A549 (cell line): ENCODE results near the gene SPSB1.

Experiments used
- CBX2 ChIP-seq: fragments of 200-600 bp; sonication (generic); IDR thresholded peaks from 2 replicates; pipeline ENCODE4 v1.6.1; 2016; ENCODE audit warnings: low read depth, mild to moderate bottlenecking, borderline replicate concordance
- KDM5A ChIP-seq: fragments of 200-600 bp; sonication (generic); IDR thresholded peaks from 2 replicates; pipeline ENCODE4 v1.6.1; 2016; ENCODE audit warnings: antibody characterized with exemption, mild to moderate bottlenecking
- NFE2L2 ChIP-seq: fragments of 150-350 bp; conservative IDR thresholded peaks from 2 replicates; pipeline ENCODE4 v1.6.1; 2014; ENCODE audit warnings: low read length
- POLR2AphosphoS2 ChIP-seq: conservative IDR thresholded peaks from 2 replicates; pipeline ENCODE4 v1.6.1; 2012; ENCODE audit warnings: low read length, improper control_type of control experiment, inconsistent platforms
- SREBF2 ChIP-seq: fragments of 450-650 bp; IDR thresholded peaks from 2 replicates; pipeline ENCODE4 v1.6.1; 2014; ENCODE audit warnings: mild to moderate bottlenecking, moderate library complexity
- TF ChIP-seq, protein P1 (sequence below): fragments of >200 bp; sonication (Bioruptor Twin); formaldehyde crosslinking; IDR thresholded peaks from 3 replicates; pipeline ENCODE4 v1.5.1; 2016
- TF ChIP-seq, protein P2 (sequence below): fragments of 450-650 bp; IDR thresholded peaks from 2 replicates; pipeline ENCODE4 v1.6.1; 2014; ENCODE audit warnings: antibody characterized with exemption
- TF ChIP-seq, protein P3 (sequence below): fragments of 150-350 bp; IDR thresholded peaks from 2 replicates; pipeline ENCODE4 v1.6.1; 2014; ENCODE audit warnings: low read depth, mild to moderate bottlenecking, low read length
- TF ChIP-seq, protein P4 (sequence below): fragments of >200 bp; sonication (Bioruptor Twin); formaldehyde crosslinking; IDR thresholded peaks from 3 replicates; pipeline ENCODE4 v1.6.1; 2016

DNA sequence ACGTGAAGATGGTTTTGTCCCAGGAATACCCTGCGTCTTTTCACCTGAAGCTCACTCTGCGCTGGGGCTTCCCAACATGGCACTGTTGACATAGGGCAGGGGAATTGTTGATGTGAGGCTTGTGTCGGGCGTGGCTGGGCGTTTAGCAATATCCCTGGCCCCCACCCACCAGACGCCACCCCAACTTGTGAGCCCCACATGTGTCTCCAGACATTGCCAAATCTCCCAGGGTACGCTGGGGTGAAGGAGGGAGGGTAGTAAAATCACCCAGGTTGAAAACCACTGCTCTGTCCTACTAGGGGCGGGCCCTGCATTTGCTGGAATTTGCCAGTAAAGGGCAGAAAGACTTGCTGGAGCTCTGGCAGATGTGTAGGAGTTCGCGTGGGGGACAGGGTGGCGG is 36.0 kb downstream of the SPSB1 start:
- no peak for TF ChIP-seq KDM5A
- TF ChIP-seq, protein P1, sequence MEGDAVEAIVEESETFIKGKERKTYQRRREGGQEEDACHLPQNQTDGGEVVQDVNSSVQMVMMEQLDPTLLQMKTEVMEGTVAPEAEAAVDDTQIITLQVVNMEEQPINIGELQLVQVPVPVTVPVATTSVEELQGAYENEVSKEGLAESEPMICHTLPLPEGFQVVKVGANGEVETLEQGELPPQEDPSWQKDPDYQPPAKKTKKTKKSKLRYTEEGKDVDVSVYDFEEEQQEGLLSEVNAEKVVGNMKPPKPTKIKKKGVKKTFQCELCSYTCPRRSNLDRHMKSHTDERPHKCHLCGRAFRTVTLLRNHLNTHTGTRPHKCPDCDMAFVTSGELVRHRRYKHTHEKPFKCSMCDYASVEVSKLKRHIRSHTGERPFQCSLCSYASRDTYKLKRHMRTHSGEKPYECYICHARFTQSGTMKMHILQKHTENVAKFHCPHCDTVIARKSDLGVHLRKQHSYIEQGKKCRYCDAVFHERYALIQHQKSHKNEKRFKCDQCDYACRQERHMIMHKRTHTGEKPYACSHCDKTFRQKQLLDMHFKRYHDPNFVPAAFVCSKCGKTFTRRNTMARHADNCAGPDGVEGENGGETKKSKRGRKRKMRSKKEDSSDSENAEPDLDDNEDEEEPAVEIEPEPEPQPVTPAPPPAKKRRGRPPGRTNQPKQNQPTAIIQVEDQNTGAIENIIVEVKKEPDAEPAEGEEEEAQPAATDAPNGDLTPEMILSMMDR = no peak
- TF ChIP-seq, protein P2, sequence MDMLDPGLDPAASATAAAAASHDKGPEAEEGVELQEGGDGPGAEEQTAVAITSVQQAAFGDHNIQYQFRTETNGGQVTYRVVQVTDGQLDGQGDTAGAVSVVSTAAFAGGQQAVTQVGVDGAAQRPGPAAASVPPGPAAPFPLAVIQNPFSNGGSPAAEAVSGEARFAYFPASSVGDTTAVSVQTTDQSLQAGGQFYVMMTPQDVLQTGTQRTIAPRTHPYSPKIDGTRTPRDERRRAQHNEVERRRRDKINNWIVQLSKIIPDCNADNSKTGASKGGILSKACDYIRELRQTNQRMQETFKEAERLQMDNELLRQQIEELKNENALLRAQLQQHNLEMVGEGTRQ = no peak
- TF ChIP-seq POLR2AphosphoS2 = no peak
- TF ChIP-seq, protein P3, sequence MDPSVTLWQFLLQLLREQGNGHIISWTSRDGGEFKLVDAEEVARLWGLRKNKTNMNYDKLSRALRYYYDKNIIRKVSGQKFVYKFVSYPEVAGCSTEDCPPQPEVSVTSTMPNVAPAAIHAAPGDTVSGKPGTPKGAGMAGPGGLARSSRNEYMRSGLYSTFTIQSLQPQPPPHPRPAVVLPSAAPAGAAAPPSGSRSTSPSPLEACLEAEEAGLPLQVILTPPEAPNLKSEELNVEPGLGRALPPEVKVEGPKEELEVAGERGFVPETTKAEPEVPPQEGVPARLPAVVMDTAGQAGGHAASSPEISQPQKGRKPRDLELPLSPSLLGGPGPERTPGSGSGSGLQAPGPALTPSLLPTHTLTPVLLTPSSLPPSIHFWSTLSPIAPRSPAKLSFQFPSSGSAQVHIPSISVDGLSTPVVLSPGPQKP = no peak
- TF ChIP-seq, protein P4, sequence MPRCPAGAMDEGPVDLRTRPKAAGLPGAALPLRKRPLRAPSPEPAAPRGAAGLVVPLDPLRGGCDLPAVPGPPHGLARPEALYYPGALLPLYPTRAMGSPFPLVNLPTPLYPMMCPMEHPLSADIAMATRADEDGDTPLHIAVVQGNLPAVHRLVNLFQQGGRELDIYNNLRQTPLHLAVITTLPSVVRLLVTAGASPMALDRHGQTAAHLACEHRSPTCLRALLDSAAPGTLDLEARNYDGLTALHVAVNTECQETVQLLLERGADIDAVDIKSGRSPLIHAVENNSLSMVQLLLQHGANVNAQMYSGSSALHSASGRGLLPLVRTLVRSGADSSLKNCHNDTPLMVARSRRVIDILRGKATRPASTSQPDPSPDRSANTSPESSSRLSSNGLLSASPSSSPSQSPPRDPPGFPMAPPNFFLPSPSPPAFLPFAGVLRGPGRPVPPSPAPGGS = no peak
- no peak for TF ChIP-seq SREBF2
- no peak for TF ChIP-seq NFE2L2
- TF ChIP-seq CBX2 = no peak
